Chondrocyte (in vitro differentiated cells): ENCODE data around the gene ZNF215. TPM values are rescaled to one million over a fixed set of nuclear protein-coding genes. Genes with fewer than 3 reads are reported as not detected.
"Not testable (repeated sequence)": the region's sequence is repeated elsewhere in the genome, so short reads cannot be mapped to it uniquely, and the experiment has no call there.

ENCODE experiments used
- DNase-seq: peaks from one replicate; pipeline ENCODE4 v3.0.0; 2021; ENCODE audit warnings: mixed read lengths, low spot score
- H3K27ac Mint-ChIP-seq: one replicate; pipeline ENCODE4 v1.8.0; 2021; ENCODE audit warnings: mild to moderate bottlenecking, moderate library complexity, mixed read lengths; ENCODE audit not compliant: unreplicated experiment
- H3K27me3 Mint-ChIP-seq: 2 replicates; pipeline ENCODE4 v1.8.0; 2021; ENCODE audit warnings: low read depth, mixed read lengths
- H3K36me3 Mint-ChIP-seq: 2 replicates; pipeline ENCODE4 v1.8.0; 2021; ENCODE audit warnings: low read depth, mixed read lengths
- H3K4me1 Mint-ChIP-seq: 2 replicates; pipeline ENCODE4 v1.8.0; 2021; ENCODE audit warnings: low read depth, mild to moderate bottlenecking, mixed read lengths
- H3K4me3 Mint-ChIP-seq: one replicate; pipeline ENCODE4 v1.8.0; 2021; ENCODE audit warnings: mild to moderate bottlenecking, moderate library complexity, mixed read lengths; ENCODE audit not compliant: unreplicated experiment
- H3K9me3 Mint-ChIP-seq: 2 replicates; pipeline ENCODE4 v1.8.0; 2021; ENCODE audit warnings: low read depth, mixed read lengths
- CTCF ChIP-seq: fragments of 200-600 bp; sonication (generic); IDR thresholded peaks from 2 replicates; pipeline ENCODE4 v1.5.0; 2021; ENCODE audit warnings: antibody characterized with exemption, mild to moderate bottlenecking, moderate library complexity
- long read RNA-seq: library from polyadenylated mRNA; stranded (forward); transcript quantifications from one replicate; pipeline ENCODE4 v2.0.0, GENCODE V29; 2021
- total RNA-seq: library from RNA; stranded (reverse); gene quantifications from 3 replicates; pipeline ENCODE4 v1.2.1, GENCODE V29; 2021

The ZNF215 gene
- total RNA-seq: 2.3 to 2.4 TPM (median 2.4 TPM) in 3 replicates
- long read RNA-seq, partial matches to known transcripts: 1 of 6 reads
- long read RNA-seq, other reads (novel, unspliced or antisense): 5 of 6 reads

GRCh38 chr11:6926208-6927029, at the start of gene ZNF215:
Gene ZNF215 (plus strand): TSS chr11:6926426. CDS start chr11:6932273, 5,847 bp downstream.
- Mint-ChIP-seq H3K4me1 (peaks cover 15% of the 10 kb centered on the region), H3K27me3 (no peaks in the 10 kb centered on the region), H3K27ac (peak within 1 kb of the TSS; percentile 89), H3K4me3 (peak within 1 kb of the TSS; percentile 97), H3K9me3 (no peaks in the 10 kb centered on the region), H3K36me3 (no peaks in the 10 kb centered on the region)
- DNase-seq: peak; percentile 90
- no peak for TF ChIP-seq CTCF

GRCh38 chr11:6876914-6877313, 49.3 kb upstream of the ZNF215 start:
- Mint-ChIP-seq H3K27me3 (no peaks in the 10 kb centered on the region), H3K36me3 (no peaks in the 10 kb centered on the region), H3K4me3 (no peak overlapping the region), H3K27ac (no peak overlapping the region), H3K9me3 (peaks cover 6% of the 10 kb centered on the region), H3K4me1 (no peaks in the 10 kb centered on the region)
- no peak for TF ChIP-seq CTCF
- DNase-seq: no peak

- Mint-ChIP-seq H3K9me3 (no peaks in the 10 kb centered on the region), H3K4me3 (no peak overlapping the region)
- DNase-seq: no peak
Observed at GRCh38 chr11:6882751-6883150, 43.5 kb upstream of the ZNF215 start.

GRCh38 chr11:6887711-6888110, 38.5 kb upstream of the ZNF215 start:
- H3K4me3 Mint-ChIP-seq, DNase-seq, H3K36me3 Mint-ChIP-seq, H3K9me3 Mint-ChIP-seq, H3K27me3 Mint-ChIP-seq, H3K4me1 Mint-ChIP-seq, H3K27ac Mint-ChIP-seq: not testable (repeated sequence)

More at GRCh38 chr11:6882751-6883150, 43.5 kb upstream of the ZNF215 start:
- no peak for TF ChIP-seq CTCF
- H3K27ac Mint-ChIP-seq: no peak overlapping the region
- H3K27me3 Mint-ChIP-seq: peaks cover 8% of the 10 kb centered on the region
- no peaks in the 10 kb centered on the region for H3K36me3 Mint-ChIP-seq
- no peaks in the 10 kb centered on the region for H3K4me1 Mint-ChIP-seq

GRCh38 chr11:6888830-6889229, 37.4 kb upstream of the ZNF215 start:
- Mint-ChIP-seq H3K27me3 (peaks cover 4% of the 10 kb centered on the region), H3K27ac (no peak overlapping the region), H3K9me3 (no peaks in the 10 kb centered on the region), H3K4me1 (no peaks in the 10 kb centered on the region), H3K36me3 (no peaks in the 10 kb centered on the region), H3K4me3 (no peak overlapping the region)
- TF ChIP-seq CTCF: no peak
- no peak for DNase-seq
